H54 (cell line): ENCODE results near the gene ADGRV1.
"Not testable (repeated sequence)": the region's sequence is repeated elsewhere in the genome, so short reads cannot be mapped to it uniquely, and the experiment has no call there.

Experiments
- DNase-seq: peaks from one replicate; pipeline ENCODE4 v3.0.0; 2011; ENCODE audit warnings: low spot score, mixed read lengths; ENCODE audit not compliant: insufficient read length
- FAIRE-seq: peaks from 3 replicates; lab custom pipeline; 2011; peaks lifted over from hg19 to GRCh38; lab: Jason Lieb, UNC
- POLR2A ChIP-seq: IDR thresholded peaks from 2 replicates; pipeline ENCODE4 v1.6.1; 2011; ENCODE audit warnings: low read depth, mild to moderate bottlenecking, low read length

ADGRV1 gene

DNA sequence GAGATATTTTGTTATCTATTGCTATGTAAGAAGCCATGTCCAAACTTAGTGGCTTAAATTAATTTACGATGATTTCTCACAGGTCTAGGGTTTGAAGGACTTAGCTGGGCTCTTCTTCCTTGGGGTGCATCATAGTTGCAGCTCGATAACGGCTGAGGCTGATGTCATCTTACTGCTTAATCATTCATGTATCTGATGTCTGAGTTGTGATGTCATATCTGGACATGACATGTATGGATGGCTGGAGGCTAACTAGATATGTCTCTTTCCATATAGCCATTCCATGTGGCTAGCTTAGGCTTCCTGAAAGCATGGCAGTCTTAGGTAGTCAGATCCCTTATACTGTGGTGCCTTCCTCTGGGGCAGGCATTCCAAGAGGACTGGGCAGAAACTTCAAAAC, 31.6 kb downstream of the ADGRV1 start:
- no peak for TF ChIP-seq POLR2A
- FAIRE-seq: no peak
- no peak for DNase-seq

GRCh38 chr5:90593083-90593482, 34.5 kb downstream of the ADGRV1 start:
- not testable (repeated sequence) for DNase-seq, FAIRE-seq

DNA sequence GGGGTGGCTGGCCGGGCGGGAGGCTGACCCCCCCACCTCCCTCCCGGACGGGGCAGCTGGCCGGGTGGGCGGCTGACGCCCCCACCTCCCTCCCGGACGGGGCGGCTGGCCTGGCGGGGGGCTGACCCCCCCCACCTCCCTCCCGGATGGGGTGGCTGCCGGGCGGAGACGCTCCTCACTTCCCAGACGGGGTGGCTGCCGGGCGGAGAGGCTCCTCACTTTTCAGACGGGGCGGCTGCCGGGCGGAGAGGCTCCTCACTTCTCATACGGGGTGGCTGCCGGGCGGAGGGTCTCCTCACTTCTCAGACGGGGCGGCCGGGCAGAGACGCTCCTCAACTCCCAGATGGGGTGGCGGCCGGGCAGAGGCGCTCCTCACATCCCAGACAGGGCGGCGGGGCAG, 37.2 kb downstream of the ADGRV1 start:
- not testable (repeated sequence) for DNase-seq, FAIRE-seq

GRCh38 chr5:90598293-90598692, 39.7 kb downstream of the ADGRV1 start:
- TF ChIP-seq POLR2A: no peak
- FAIRE-seq: no peak
- no peak for DNase-seq

DNA sequence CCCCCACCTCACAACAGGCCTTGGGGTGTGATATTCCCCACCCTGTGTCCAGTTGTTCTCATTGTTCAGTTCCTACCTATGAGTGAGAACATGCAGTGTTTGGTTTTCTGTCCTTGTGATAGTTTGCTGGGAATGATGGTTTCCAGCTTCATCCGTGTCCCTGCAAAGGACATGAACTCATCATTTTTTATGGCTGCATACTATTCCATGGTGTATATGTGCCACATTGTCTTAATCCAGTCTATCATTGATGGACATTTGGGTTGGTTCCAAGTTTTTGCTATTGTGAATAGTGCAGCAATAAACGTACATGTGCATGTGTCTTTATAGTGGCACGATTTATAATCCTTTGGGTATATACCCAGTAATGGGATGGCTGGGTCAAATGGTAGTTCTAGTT, 41.7 kb downstream of the ADGRV1 start:
- not testable (repeated sequence) for DNase-seq, FAIRE-seq

DNA sequence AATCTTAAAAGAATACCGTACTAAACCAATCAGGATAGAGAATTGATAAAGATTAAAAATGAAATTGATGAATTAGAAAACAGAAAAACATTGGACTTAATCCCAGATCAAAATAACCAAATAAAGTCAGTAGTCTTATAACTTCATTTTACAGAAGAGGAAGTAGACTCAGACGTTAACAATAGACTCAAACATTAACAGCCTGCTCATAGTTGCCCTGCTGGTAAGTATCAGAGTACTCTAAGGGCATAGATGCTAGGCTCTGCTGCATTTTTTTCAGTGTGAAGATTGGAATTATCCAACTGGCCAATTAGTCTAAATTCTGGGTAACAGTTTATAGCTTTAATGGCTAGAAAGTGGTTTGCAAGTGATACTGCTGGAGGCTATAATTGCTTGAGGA, 42.9 kb downstream of the ADGRV1 start:
- TF ChIP-seq POLR2A: no peak
- no peak for DNase-seq
- FAIRE-seq: no peak

DNA sequence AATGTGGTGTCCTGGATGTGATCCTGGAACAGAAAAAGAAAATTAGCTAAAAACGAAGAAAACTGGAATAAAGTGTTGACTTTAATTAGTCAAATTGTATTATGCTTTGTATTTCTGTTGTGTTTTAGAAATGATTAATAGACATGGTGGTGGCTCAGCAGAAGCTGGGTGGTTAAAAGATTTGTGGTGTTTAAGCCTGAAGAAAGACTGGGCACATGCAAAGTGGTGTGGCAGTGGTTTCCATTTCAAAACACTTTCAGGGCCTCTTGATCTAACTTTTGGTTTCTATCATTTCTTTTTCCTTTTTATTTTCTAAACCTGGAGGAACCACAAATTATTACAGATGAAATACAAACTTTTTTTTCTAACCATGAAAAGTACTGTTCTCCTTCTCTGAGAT, 44.1 kb downstream of the ADGRV1 start:
- FAIRE-seq: no peak
- no peak for DNase-seq
- no peak for TF ChIP-seq POLR2A

- TF ChIP-seq POLR2A: no peak
- FAIRE-seq: no peak
- no peak for DNase-seq
These were observed 47.9 kb downstream of the ADGRV1 start for GRCh38 chr5:90606539-90606938.

DNA sequence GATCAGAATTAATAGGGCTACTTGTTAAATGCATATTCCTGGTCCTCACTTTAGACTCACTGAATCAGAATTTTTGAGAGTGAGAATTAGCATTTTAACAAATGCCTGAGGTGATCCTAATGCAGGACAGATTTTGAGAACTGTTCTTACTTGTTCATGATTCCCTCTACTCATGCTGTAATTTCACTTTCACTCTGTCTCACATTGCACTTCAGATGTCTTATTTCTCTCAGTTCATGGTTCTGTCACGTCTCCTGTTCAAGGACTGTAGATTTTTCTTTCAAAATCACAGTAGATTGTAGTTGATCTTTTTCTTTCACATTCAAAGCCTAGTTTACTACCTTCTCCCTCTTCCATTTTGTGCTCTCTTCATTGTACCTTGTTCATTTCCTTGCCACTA, 54.3 kb downstream of the ADGRV1 start:
- DNase-seq (no peak), FAIRE-seq (no peak)
- TF ChIP-seq POLR2A: no peak

- FAIRE-seq: no peak
- no peak for TF ChIP-seq POLR2A
- DNase-seq: no peak
These were observed 54.9 kb downstream of the ADGRV1 start for GRCh38 chr5:90613459-90613858.

DNA sequence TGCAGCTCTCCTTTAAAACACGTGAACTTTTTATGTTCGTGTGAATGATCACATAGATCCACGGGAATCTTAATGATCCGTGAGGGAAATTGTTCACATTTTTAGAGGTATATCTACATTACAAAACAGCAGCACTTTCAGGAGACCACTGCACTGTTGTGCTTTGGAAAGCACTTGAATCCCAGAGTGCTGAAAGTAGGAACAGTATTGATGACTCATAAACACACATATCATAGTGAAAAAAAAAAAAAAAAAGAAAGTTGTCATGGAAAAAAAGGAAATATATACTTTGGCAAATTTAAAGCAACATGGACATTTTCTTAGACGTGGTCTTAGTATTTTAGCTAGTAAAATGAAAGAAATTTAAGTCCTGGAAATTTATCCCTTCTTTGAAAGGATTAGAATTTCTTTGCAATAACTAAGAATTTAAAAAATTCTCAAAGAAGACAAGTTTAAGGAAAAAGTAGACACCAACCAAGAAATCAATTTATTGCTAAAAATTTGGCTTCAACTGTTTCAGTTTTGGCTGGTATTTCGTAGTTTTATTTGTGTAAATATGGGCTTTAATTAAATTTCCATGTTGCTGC, 55.4 kb downstream of the ADGRV1 start:
- no peak for TF ChIP-seq POLR2A
- no peak for DNase-seq
- no peak for FAIRE-seq

- no peak for FAIRE-seq
- no peak for TF ChIP-seq POLR2A
These were observed 56.8 kb downstream of the ADGRV1 start for GRCh38 chr5:90615355-90615754.

DNA sequence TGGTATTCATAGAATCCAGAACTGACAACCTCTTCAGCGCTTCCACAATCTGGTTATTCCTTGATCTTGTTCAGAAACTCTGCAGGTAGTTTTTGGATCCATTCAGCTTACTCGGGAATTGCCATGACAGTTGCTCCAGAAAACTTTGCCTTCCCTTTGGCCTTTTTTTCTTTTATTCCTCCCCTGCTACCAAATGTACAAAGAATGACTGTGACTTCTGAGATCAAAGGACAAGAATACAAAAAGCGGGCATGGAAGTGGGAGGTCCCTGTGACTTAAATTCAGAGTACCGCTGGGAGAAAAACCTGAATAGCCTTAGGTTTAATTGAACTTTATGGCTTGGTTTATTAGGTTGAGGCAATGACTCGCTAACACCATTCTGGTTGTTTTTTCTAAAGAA, 59.5 kb downstream of the ADGRV1 start:
- no peak for FAIRE-seq

More at GRCh38 chr5:90615355-90615754, 56.8 kb downstream of the ADGRV1 start:
- no peak for DNase-seq

DNA sequence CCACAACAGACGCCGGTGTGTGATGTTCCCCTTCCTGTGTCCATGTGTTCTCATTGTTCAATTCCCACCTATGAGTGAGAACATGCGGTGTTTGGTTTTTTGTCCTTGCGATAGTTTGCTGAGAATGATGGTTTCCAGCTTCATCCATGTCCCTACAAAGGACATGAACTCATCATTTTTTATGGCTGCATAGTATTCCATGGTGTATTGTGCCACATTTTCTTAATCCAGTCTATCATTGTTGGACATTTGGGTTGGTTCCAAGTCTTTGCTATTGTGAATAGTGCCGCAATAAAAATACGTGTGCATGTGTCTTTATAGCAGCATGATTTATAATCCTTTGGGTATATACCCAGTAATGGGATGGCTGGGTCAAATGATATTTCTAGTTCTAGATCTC, 61.2 kb downstream of the ADGRV1 start:
- not testable (repeated sequence) for FAIRE-seq, DNase-seq

More for the DNA sequence above, 59.5 kb downstream of the ADGRV1 start:
- DNase-seq: no peak
- TF ChIP-seq POLR2A: no peak

DNA sequence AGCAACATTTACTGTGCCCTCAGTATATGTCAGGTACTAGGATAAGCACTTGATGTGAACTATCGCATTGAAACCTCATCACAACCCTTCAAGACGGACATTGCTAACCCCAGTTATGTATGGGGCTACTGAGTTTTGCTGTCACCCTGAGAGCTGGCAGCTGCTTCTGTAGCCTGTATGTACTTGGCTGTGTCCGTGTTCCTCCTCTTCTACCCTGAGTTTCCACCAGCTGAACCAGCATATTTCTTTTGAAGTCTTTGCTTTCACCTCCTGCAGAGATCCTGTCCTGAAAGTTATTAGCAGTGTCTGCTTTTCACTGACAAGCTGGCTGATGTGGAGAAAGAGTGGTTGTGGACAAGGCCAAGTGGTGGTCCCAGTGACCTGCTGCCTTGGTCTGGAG, 63.3 kb downstream of the ADGRV1 start:
- no peak for DNase-seq
- TF ChIP-seq POLR2A: no peak
- no peak for FAIRE-seq

DNA sequence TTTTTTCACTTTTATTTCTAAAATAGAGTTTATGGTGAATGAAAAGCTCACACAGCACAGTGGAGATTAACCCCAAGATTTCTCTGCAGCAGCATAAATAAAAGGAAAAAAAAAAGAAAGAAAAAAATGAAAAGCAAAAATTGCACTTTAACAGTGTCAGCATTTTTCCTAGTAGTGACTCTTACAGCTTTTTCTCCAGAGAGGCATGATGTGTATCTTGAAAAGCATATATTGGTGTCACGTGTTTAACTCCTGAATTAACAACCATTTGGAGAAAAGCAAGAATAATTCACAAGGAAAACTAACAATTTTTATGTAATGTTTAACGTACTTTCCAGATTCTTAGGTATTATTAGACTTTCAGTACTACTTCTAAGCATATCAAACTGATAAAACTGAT, 67.9 kb downstream of the ADGRV1 start:
- no peak for TF ChIP-seq POLR2A
- DNase-seq (no peak), FAIRE-seq (no peak)
